HepG2 (cell line): ENCODE results near the gene CCL23. TPM values are rescaled to one million over a fixed set of nuclear protein-coding genes. Genes with fewer than 3 reads are reported as not detected.

Experiments
- CAMTA2 ChIP-seq: sonication (generic); formaldehyde crosslinking; IDR thresholded peaks from 2 replicates; pipeline ENCODE4 v1.4.0; 2020; ENCODE audit warnings: mild to moderate bottlenecking, missing genetic modification reagents, borderline replicate concordance
- CHD2 ChIP-seq: IDR thresholded peaks from 2 replicates; pipeline ENCODE4 v1.6.1; 2011; ENCODE audit warnings: low read depth, low read length, improper control_type of control experiment
- DNMT1 ChIP-seq: sonication (generic); formaldehyde crosslinking; IDR thresholded peaks from 2 replicates; pipeline ENCODE4 v1.5.1; 2020; ENCODE audit warnings: mild to moderate bottlenecking, missing genetic modification reagents
- ELF4 ChIP-seq: sonication (generic); formaldehyde crosslinking; IDR thresholded peaks from 2 replicates; pipeline ENCODE4 v1.5.0; 2020; ENCODE audit warnings: missing genetic modification reagents, mild to moderate bottlenecking, moderate library complexity, borderline replicate concordance
- HNRNPL ChIP-seq: fragments of 200-400 bp; formaldehyde crosslinking; IDR thresholded peaks from 2 replicates; pipeline ENCODE4 v1.6.1; 2017; ENCODE audit warnings: mild to moderate bottlenecking, low read depth, low read length
- KLF9 ChIP-seq: IDR thresholded peaks from 2 replicates; pipeline ENCODE4 v1.6.1; 2016; ENCODE audit warnings: low read depth
- MAZ ChIP-seq, 2 experiments: sonication (generic) in 1 of 2; formaldehyde crosslinking in 1 of 2; IDR thresholded peaks; 2 replicates each; pipeline versions ENCODE4 v1.5.0 to v1.6.1; 2012 to 2020; ENCODE audit warnings: low read depth in 2 of 2, mild to moderate bottlenecking in 2 of 2, borderline replicate concordance in 1 of 2, improper control_type of control experiment in 1 of 2, low read length in 1 of 2, missing genetic modification reagents in 1 of 2, moderate library complexity in 1 of 2
- MED8 ChIP-seq: sonication (generic); formaldehyde crosslinking; IDR thresholded peaks from 2 replicates; pipeline ENCODE4 v1.8.1; 2023; ENCODE audit warnings: mild to moderate bottlenecking, missing genetic modification reagents; ENCODE audit not compliant: insufficient replicate concordance
- ZNF205 ChIP-seq: IDR thresholded peaks from 2 replicates; pipeline ENCODE4 v1.6.1; 2018; ENCODE audit warnings: missing biosample characterization, missing genetic modification reagents
- ZNF251 ChIP-seq: sonication (generic); formaldehyde crosslinking; IDR thresholded peaks from 2 replicates; pipeline ENCODE4 v1.9.0; 2021; ENCODE audit warnings: mild to moderate bottlenecking, missing genetic modification reagents
- ZNF510 ChIP-seq: sonication (generic); formaldehyde crosslinking; IDR thresholded peaks from 2 replicates; pipeline ENCODE4 v1.4.0; 2020; ENCODE audit warnings: low read depth, mild to moderate bottlenecking, missing genetic modification reagents
- ZNF761 ChIP-seq: sonication (generic); formaldehyde crosslinking; conservative IDR thresholded peaks from 2 replicates; pipeline ENCODE4 v1.4.0; 2020; ENCODE audit warnings: mild to moderate bottlenecking, missing genetic modification reagents
- ZNF775 ChIP-seq: sonication (generic); formaldehyde crosslinking; IDR thresholded peaks from 2 replicates; pipeline ENCODE4 v1.4.0; 2020; ENCODE audit warnings: missing genetic modification reagents, mild to moderate bottlenecking, moderate library complexity, borderline replicate concordance
- polyA plus RNA-seq, 8 experiments: library from polyadenylated mRNA; depleted of rRNA in 3 of 8; stranded (reverse) in 7 of 8; unstranded in 1 of 8; fragments of >200 nt; fragmentation: Illumina TruSeq in 4 of 8; extraction: Trizol in 4 of 8; gene quantifications; 2 replicates each; pipeline versions ENCODE4 v1.2.1 to v1.2.3, GENCODE V29; 2011 to 2016; ENCODE audit warnings: low read depth in 4 of 8, missing spikeins in 1 of 8, mixed read lengths in 1 of 8; ENCODE audit not compliant: insufficient read depth in 1 of 8
- total RNA-seq, 5 experiments: library from RNA; depleted of rRNA; stranded (reverse); fragments of >200 nt; fragmentation: Illumina TruSeq; extraction: Trizol; gene quantifications; 2 replicates each; pipeline ENCODE4 v1.2.3, GENCODE V29; 2016; ENCODE audit warnings: low read depth in 1 of 5
- TF ChIP-seq, protein P1 (sequence below): sonication (generic); formaldehyde crosslinking; conservative IDR thresholded peaks from 2 replicates; pipeline ENCODE4 v1.8.0; 2022; ENCODE audit warnings: missing genetic modification reagents
- TF ChIP-seq, protein P2 (sequence below): sonication (generic); formaldehyde crosslinking; IDR thresholded peaks from 2 replicates; pipeline ENCODE4 v1.5.0; 2020; ENCODE audit warnings: mild to moderate bottlenecking, missing genetic modification reagents
- TF ChIP-seq, protein P3 (sequence below): sonication (generic); formaldehyde crosslinking; IDR thresholded peaks from 2 replicates; pipeline ENCODE4 v1.4.0; 2020; ENCODE audit warnings: mild to moderate bottlenecking, low read depth, missing genetic modification reagents
- TF ChIP-seq, protein P4 (sequence below): sonication (generic); formaldehyde crosslinking; conservative IDR thresholded peaks from 2 replicates; pipeline ENCODE4 v1.4.0; 2020; ENCODE audit warnings: missing genetic modification reagents
- TF ChIP-seq, protein P5 (sequence below): IDR thresholded peaks from 2 replicates; pipeline ENCODE4 v1.6.1; 2012; ENCODE audit warnings: low read depth, low read length, improper control_type of control experiment

The CCL23 gene
- total and polyA plus RNA-seq, 2 of the 13 experiments (the other 11 are each of a cell fraction or from before 2014, with no cell fraction given): not detected

DNA sequence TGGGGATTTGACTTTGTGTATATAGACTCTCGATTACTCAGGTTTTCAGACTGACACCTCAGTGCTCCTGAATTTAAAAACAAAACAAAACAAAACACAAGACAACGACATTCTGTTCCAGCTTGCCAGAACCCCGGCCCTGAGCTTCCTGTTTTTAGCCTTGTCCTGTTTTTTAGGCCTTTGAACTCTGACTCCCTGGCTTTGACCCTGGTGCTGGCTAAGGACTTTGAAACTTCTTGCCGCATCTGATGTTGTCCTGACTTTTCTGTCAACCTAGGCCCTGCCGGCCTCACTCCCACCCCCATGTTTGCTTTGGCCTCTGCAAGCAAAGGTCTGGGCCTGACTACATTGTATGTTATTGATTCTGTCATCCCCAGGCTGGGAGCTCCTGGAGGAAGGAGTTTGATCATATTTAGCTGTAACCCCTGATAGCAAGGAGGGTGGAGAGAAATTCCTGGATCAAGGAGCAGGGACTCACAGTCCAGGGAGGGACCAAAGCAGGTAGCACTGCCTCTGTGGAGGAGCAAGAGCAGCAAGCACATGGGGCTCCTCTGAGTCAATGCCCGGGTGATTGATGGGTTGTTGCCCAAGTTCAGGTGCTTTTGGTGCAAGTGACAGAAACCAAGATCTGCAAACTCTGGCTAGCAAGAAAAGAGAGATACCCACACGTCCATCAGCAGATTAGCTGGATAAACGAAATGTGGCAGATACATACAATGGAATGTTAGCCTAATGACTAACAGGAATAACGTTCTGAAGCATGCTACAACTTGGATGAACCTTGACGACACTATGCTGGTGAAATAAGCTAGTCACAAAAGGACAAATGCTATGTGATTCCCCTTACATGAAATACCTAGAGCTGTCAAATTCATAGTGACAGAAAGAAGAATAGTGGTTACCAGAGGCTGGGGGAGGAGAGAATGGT is 44.2 kb downstream of the CCL23 start (continued):
- no peak for TF ChIP-seq ZNF775 (CRISPR knock-in tag)
- TF ChIP-seq, protein P1, sequence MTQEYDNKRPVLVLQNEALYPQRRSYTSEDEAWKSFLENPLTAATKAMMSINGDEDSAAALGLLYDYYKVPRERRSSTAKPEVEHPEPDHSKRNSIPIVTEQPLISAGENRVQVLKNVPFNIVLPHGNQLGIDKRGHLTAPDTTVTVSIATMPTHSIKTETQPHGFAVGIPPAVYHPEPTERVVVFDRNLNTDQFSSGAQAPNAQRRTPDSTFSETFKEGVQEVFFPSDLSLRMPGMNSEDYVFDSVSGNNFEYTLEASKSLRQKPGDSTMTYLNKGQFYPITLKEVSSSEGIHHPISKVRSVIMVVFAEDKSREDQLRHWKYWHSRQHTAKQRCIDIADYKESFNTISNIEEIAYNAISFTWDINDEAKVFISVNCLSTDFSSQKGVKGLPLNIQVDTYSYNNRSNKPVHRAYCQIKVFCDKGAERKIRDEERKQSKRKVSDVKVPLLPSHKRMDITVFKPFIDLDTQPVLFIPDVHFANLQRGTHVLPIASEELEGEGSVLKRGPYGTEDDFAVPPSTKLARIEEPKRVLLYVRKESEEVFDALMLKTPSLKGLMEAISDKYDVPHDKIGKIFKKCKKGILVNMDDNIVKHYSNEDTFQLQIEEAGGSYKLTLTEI (CRISPR knock-in tag): no peak
- TF ChIP-seq, protein P2, sequence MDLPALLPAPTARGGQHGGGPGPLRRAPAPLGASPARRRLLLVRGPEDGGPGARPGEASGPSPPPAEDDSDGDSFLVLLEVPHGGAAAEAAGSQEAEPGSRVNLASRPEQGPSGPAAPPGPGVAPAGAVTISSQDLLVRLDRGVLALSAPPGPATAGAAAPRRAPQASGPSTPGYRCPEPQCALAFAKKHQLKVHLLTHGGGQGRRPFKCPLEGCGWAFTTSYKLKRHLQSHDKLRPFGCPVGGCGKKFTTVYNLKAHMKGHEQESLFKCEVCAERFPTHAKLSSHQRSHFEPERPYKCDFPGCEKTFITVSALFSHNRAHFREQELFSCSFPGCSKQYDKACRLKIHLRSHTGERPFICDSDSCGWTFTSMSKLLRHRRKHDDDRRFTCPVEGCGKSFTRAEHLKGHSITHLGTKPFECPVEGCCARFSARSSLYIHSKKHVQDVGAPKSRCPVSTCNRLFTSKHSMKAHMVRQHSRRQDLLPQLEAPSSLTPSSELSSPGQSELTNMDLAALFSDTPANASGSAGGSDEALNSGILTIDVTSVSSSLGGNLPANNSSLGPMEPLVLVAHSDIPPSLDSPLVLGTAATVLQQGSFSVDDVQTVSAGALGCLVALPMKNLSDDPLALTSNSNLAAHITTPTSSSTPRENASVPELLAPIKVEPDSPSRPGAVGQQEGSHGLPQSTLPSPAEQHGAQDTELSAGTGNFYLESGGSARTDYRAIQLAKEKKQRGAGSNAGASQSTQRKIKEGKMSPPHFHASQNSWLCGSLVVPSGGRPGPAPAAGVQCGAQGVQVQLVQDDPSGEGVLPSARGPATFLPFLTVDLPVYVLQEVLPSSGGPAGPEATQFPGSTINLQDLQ (CRISPR knock-in tag): no peak
- TF ChIP-seq, protein P3, sequence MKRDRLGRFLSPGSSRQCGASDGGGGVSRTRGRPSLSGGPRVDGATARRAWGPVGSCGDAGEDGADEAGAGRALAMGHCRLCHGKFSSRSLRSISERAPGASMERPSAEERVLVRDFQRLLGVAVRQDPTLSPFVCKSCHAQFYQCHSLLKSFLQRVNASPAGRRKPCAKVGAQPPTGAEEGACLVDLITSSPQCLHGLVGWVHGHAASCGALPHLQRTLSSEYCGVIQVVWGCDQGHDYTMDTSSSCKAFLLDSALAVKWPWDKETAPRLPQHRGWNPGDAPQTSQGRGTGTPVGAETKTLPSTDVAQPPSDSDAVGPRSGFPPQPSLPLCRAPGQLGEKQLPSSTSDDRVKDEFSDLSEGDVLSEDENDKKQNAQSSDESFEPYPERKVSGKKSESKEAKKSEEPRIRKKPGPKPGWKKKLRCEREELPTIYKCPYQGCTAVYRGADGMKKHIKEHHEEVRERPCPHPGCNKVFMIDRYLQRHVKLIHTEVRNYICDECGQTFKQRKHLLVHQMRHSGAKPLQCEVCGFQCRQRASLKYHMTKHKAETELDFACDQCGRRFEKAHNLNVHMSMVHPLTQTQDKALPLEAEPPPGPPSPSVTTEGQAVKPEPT (CRISPR knock-in tag): peak; percentile 61
- peak; percentile 87 for TF ChIP-seq ZNF205 (CRISPR knock-in tag)
- TF ChIP-seq ZNF510 (CRISPR knock-in tag): no peak
- peak; percentile 75; the same call in 1 of the 2 replicates for TF ChIP-seq MAZ (IDR thresholded peaks at IDR 0.05; ENCODE audit: borderline replicate concordance, low read depth, low read length)
- peak; percentile 67 for TF ChIP-seq MAZ (CRISPR knock-in tag; IDR thresholded peaks at IDR 0.05; ENCODE audit: low read depth)
- no peak for TF ChIP-seq HNRNPL
- peak; percentile 93 for TF ChIP-seq MED8 (CRISPR knock-in tag)
- no peak for TF ChIP-seq CAMTA2
- TF ChIP-seq, protein P4, sequence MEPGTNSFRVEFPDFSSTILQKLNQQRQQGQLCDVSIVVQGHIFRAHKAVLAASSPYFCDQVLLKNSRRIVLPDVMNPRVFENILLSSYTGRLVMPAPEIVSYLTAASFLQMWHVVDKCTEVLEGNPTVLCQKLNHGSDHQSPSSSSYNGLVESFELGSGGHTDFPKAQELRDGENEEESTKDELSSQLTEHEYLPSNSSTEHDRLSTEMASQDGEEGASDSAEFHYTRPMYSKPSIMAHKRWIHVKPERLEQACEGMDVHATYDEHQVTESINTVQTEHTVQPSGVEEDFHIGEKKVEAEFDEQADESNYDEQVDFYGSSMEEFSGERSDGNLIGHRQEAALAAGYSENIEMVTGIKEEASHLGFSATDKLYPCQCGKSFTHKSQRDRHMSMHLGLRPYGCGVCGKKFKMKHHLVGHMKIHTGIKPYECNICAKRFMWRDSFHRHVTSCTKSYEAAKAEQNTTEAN (CRISPR knock-in tag): no peak
- peak; percentile 67 for TF ChIP-seq ELF4 (CRISPR knock-in tag)
- TF ChIP-seq KLF9 (CRISPR knock-in tag): no peak
- TF ChIP-seq DNMT1 (CRISPR knock-in tag): 0 out of 2 replicates have a peak, but pooled peaks have one; percentile 76
- no peak for TF ChIP-seq ZNF251 (CRISPR knock-in tag)
- TF ChIP-seq, protein P5, sequence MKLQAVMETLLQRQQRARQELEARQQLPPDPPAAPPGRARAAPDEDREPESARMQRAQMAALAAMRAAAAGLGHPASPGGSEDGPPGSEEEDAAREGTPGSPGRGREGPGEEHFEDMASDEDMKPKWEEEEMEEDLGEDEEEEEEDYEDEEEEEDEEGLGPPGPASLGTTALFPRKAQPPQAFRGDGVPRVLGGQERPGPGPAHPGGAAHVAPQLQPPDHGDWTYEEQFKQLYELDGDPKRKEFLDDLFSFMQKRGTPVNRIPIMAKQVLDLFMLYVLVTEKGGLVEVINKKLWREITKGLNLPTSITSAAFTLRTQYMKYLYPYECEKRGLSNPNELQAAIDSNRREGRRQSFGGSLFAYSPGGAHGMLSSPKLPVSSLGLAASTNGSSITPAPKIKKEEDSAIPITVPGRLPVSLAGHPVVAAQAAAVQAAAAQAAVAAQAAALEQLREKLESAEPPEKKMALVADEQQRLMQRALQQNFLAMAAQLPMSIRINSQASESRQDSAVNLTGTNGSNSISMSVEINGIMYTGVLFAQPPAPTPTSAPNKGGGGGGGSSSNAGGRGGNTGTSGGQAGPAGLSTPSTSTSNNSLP: peak; percentile 54
- TF ChIP-seq CHD2: peak; percentile 40; the same call in 1 of the 2 replicates
- TF ChIP-seq ZNF761 (CRISPR knock-in tag): no peak
